ENCODE data around the gene BAX. TPM values are rescaled to one million over a fixed set of nuclear protein-coding genes. Genes with fewer than 3 reads are reported as not detected.

Gene BAX
- total and polyA plus RNA-seq, 2 of the 13 experiments (the other 11 are each of a cell fraction or from before 2014, with no cell fraction given): 139 to 176 TPM

- TF ChIP-seq MIER2 (CRISPR knock-in tag; IDR thresholded peaks at IDR 0.05) (peak; percentile 76), REXO4 (CRISPR knock-in tag; IDR thresholded peaks at IDR 0.05; ENCODE audit: borderline replicate concordance) (peak; percentile 63), ARID3A (IDR thresholded peaks at IDR 0.05; ENCODE audit: low read depth, low read length) (no peak), ZFP41 (CRISPR knock-in tag; IDR thresholded peaks at IDR 0.05; ENCODE audit: borderline replicate concordance) (no peak), ZNF660 (CRISPR knock-in tag; IDR thresholded peaks at IDR 0.05; ENCODE audit: borderline replicate concordance, low read depth) (0 out of 2 replicates have a peak, but pooled peaks have one; percentile 26), FOXJ3 (CRISPR knock-in tag; IDR thresholded peaks at IDR 0.05; ENCODE audit: borderline replicate concordance) (peak; percentile 67; the same call in 1 of the 2 replicates), ETV5 (CRISPR knock-in tag; IDR thresholded peaks at IDR 0.05; ENCODE audit: borderline replicate concordance) (peak; percentile 47), JARID2 (CRISPR knock-in tag; IDR thresholded peaks at IDR 0.05; ENCODE audit: insufficient replicate concordance) (peak; percentile 87), TOPORS (CRISPR knock-in tag; IDR thresholded peaks at IDR 0.05) (no peak; the same call in 1 of the 2 replicates), MED8 (CRISPR knock-in tag; IDR thresholded peaks at IDR 0.05; ENCODE audit: insufficient replicate concordance) (peak; percentile 92), TFE3 (CRISPR knock-in tag; IDR thresholded peaks at IDR 0.05) (peak; percentile 97), RORA (CRISPR knock-in tag; IDR thresholded peaks at IDR 0.05) (no peak), EZH2 (conservative IDR thresholded peaks at IDR 0.05; ENCODE audit: low read depth, low read length) (no peak), KMT2A (CRISPR knock-in tag; IDR thresholded peaks at IDR 0.05) (peak; percentile 67), PAX8 (CRISPR knock-in tag; IDR thresholded peaks at IDR 0.05; ENCODE audit: borderline replicate concordance) (no peak), ZFP1 (CRISPR knock-in tag; IDR thresholded peaks at IDR 0.05) (no peak), USF2 (IDR thresholded peaks at IDR 0.05; ENCODE audit: low read depth, low read length) (no peak), USF2 (CRISPR knock-in tag; IDR thresholded peaks at IDR 0.05; ENCODE audit: borderline replicate concordance) (0 out of 2 replicates have a peak, but pooled peaks have one; percentile 42), ZBTB25 (CRISPR knock-in tag; IDR thresholded peaks at IDR 0.05) (peak; percentile 89; the same call in 1 of the 2 replicates), HNF4A (CRISPR knock-in tag; IDR thresholded peaks at IDR 0.05) (0 out of 2 replicates have a peak, but pooled peaks have one; percentile 18), SSRP1 (CRISPR knock-in tag; IDR thresholded peaks at IDR 0.05) (peak; percentile 98; the same call in 1 of the 2 replicates), ZFYVE20 (CRISPR knock-in tag; IDR thresholded peaks at IDR 0.05; ENCODE audit: borderline replicate concordance, low read depth) (no peak), ELF3 (CRISPR knock-in tag; IDR thresholded peaks at IDR 0.05) (peak; percentile 62; the same call in 1 of the 2 replicates)
Observed at GRCh38 chr19:48965040-48965805, 10.5 kb downstream of the BAX start, which contains the start of gene FTL (continued).
